ENCODE measurements around the gene FFAR4. TPM values are rescaled to one million over a fixed set of nuclear protein-coding genes. Genes with fewer than 3 reads are reported as not detected.

FFAR4 gene
- total RNA-seq, 1 donor: not detected

GRCh38 chr10:93599778-93600177, 33.3 kb downstream of the FFAR4 start:
- H3K79me2 ChIP-seq (ENCODE audit: insufficient read depth, low read length): no peaks in the 10 kb centered on the region
- no peaks in the 10 kb centered on the region for H3K9me3 ChIP-seq (ENCODE audit: low read depth, low read length)
- H4K20me1 ChIP-seq (ENCODE audit: insufficient read depth, low read length): no peaks in the 10 kb centered on the region
- no peaks in the 10 kb centered on the region for H3K36me3 ChIP-seq (ENCODE audit: insufficient read depth, low read length)
- no peaks in the 10 kb centered on the region for H3K4me1 ChIP-seq (ENCODE audit: insufficient read depth, low read length)
- no peak overlapping the region for H3K27ac ChIP-seq (ENCODE audit: low read depth, low read length)
- H2AFZ ChIP-seq (ENCODE audit: low read length): no peak overlapping the region
- no peak overlapping the region for H3K4me2 ChIP-seq (ENCODE audit: insufficient read depth, low read length)
- no peak for TF ChIP-seq CTCF (IDR thresholded peaks at IDR 0.05; ENCODE audit: extremely low read depth, low read depth, low read length)
- H3K27me3 ChIP-seq (ENCODE audit: insufficient read depth, low read length): peaks cover 48% of the 10 kb centered on the region
- no peak overlapping the region for H3K4me3 ChIP-seq (ENCODE audit: insufficient read depth, low read length)
- DNase-seq (ENCODE audit: insufficient read length, low spot score, missing footprints): no peak

DNA sequence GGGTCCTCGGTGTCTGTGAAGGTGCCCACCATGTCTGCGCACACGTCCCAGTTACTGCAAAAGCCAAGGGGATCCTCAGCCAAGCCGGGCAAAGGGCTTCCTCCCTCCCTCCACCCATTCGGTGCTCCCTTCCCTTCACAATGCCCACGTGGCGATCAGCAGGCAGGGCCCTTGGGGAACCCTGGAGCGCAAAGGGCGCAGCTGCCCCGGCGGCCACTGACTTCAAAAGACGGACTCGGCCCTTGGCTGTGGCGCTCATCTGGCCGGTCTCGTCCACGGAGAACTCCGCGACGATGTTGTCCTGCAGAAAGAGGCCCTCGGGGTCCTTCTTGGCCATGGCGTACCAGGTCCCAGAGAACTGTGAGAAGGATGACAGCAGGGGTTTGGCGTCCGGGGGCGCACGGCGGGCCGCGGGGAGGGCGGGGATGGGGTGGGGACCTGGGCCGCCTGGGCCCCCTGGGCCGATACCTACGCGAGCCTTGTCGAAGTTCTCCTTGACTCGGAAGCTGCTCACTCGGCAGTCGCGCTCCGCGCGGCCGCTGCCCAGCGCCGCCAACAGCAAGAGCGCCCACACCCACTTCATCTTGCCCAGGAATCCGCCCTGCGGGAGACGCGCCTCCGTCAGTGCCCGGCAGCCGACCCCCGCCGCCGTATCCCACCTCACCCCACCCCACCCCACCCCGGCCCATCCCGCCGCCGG, 34.1 kb downstream of the FFAR4 start:
- Histone ChIP-seq H3K4me2 (ENCODE audit: insufficient read depth, low read length) (no peak overlapping the region), H3K27ac (ENCODE audit: low read depth, low read length) (no peak overlapping the region), H3K4me1 (ENCODE audit: insufficient read depth, low read length) (no peaks in the 10 kb centered on the region), H3K36me3 (ENCODE audit: insufficient read depth, low read length) (no peaks in the 10 kb centered on the region), H3K27me3 (ENCODE audit: insufficient read depth, low read length) (peaks cover 45% of the 10 kb centered on the region), H3K9me3 (ENCODE audit: low read depth, low read length) (no peaks in the 10 kb centered on the region), H3K4me3 (ENCODE audit: insufficient read depth, low read length) (no peak overlapping the region), H2AFZ (ENCODE audit: low read length) (peak overlapping the region; percentile 35), H4K20me1 (ENCODE audit: insufficient read depth, low read length) (no peaks in the 10 kb centered on the region), H3K79me2 (ENCODE audit: insufficient read depth, low read length) (no peaks in the 10 kb centered on the region)
- no peak for TF ChIP-seq CTCF (IDR thresholded peaks at IDR 0.05; ENCODE audit: extremely low read depth, low read depth, low read length)
- DNase-seq (ENCODE audit: insufficient read length, low spot score, missing footprints): peak; percentile 87

- Histone ChIP-seq H3K4me3 (ENCODE audit: insufficient read depth, low read length) (peak within 1 kb of the TSS; percentile 48), H3K4me1 (ENCODE audit: insufficient read depth, low read length) (no peaks in the 10 kb centered on the region), H3K27ac (ENCODE audit: low read depth, low read length) (no peak within 1 kb of the TSS), H4K20me1 (ENCODE audit: insufficient read depth, low read length) (no peaks in the 10 kb centered on the region), H3K4me2 (ENCODE audit: insufficient read depth, low read length) (peak within 1 kb of the TSS; percentile 58), H3K36me3 (ENCODE audit: insufficient read depth, low read length) (no peaks in the 10 kb centered on the region), H3K9me3 (ENCODE audit: low read depth, low read length) (no peaks in the 10 kb centered on the region), H3K79me2 (ENCODE audit: insufficient read depth, low read length) (no peaks in the 10 kb centered on the region), H2AFZ (ENCODE audit: low read length) (peak within 1 kb of the TSS; percentile 35), H3K27me3 (ENCODE audit: insufficient read depth, low read length) (peaks cover 45% of the 10 kb centered on the region)
- DNase-seq (ENCODE audit: insufficient read length, low spot score, missing footprints): peak; percentile 83
- TF ChIP-seq CTCF (IDR thresholded peaks at IDR 0.05; ENCODE audit: extremely low read depth, low read depth, low read length): no peak
These were observed 34.8 kb downstream of the FFAR4 start, which contains the start of gene RBP4 for GRCh38 chr10:93601146-93601773. Gene RBP4, minus strand, starts transcription at chr10:93601235. Its CDS starts 207 bp downstream, at chr10:93601028.

GRCh38 chr10:93601774-93602162, 35.3 kb downstream of the FFAR4 start:
- no peaks in the 10 kb centered on the region for H3K36me3 ChIP-seq (ENCODE audit: insufficient read depth, low read length)
- no peak for DNase-seq (ENCODE audit: insufficient read length, low spot score, missing footprints)
- no peak overlapping the region for H3K4me3 ChIP-seq (ENCODE audit: insufficient read depth, low read length)
- no peaks in the 10 kb centered on the region for H3K79me2 ChIP-seq (ENCODE audit: insufficient read depth, low read length)
- no peaks in the 10 kb centered on the region for H3K9me3 ChIP-seq (ENCODE audit: low read depth, low read length)
- TF ChIP-seq CTCF (IDR thresholded peaks at IDR 0.05; ENCODE audit: extremely low read depth, low read depth, low read length): no peak
- H3K27ac ChIP-seq (ENCODE audit: low read depth, low read length): no peak overlapping the region
- no peaks in the 10 kb centered on the region for H3K4me1 ChIP-seq (ENCODE audit: insufficient read depth, low read length)
- H3K4me2 ChIP-seq (ENCODE audit: insufficient read depth, low read length): no peak overlapping the region
- no peaks in the 10 kb centered on the region for H4K20me1 ChIP-seq (ENCODE audit: insufficient read depth, low read length)
- H2AFZ ChIP-seq (ENCODE audit: low read length): no peak overlapping the region
- peaks cover 45% of the 10 kb centered on the region for H3K27me3 ChIP-seq (ENCODE audit: insufficient read depth, low read length)

Measured in osteoblast (primary cell).